Measurements from ENCODE around the gene KIF26A. TPM values are rescaled to one million over a fixed set of nuclear protein-coding genes. Genes with fewer than 3 reads are reported as not detected.

Gene KIF26A
- total RNA-seq, 1 experiment from 2014 or later: 3.1 TPM

DNA sequence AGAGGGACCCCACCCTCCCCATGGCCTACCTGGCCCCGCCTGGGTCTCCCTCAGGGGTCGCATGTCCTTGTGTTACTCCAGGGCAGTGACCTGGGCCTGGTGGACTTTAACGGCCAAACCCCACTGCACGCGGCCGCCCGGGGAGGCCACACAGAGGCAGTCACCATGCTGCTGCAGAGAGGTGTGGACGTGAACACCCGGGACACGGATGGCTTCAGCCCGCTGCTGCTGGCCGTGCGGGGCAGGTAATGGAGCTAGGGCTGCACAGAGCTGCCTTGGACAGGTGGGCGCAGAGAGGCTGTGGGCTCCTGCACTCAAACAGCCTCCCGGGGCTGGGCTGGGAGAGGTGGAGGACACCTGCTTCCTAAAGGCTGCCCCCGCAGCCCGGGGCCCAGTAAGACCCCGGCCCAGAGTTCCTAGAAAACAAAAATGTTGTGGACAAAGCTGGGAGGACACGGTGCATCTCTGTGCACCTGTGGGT, 31.2 kb upstream of the KIF26A start:
- H4K20me1 ChIP-seq (ENCODE audit: low read length): no peaks in the 10 kb centered on the region
- no peak overlapping the region for H3K27ac ChIP-seq (ENCODE audit: low read length)
- no peak overlapping the region for H3K9ac ChIP-seq (ENCODE audit: low read length)
- ChIA-PET POLR2A (ENCODE audit: unreplicated experiment) (no interaction called here), CTCF (no interaction called here)
- H3K36me3 ChIP-seq (ENCODE audit: low read depth, low read length): no peaks in the 10 kb centered on the region
- no peak overlapping the region for H3K4me3 ChIP-seq (ENCODE audit: low read length)
- no peak overlapping the region for H2AFZ ChIP-seq (ENCODE audit: low read length)
- no peak overlapping the region for H3K4me2 ChIP-seq (ENCODE audit: low read length)
- H3K4me1 ChIP-seq (ENCODE audit: insufficient read depth, low read length): peaks cover 8% of the 10 kb centered on the region; the same call in 1 of the 2 replicates
- no peaks in the 10 kb centered on the region for H3K9me2 ChIP-seq (replicated peaks; ENCODE audit: low read length)
- H3K9me3 ChIP-seq (ENCODE audit: low read length): no peaks in the 10 kb centered on the region
- no peak for DNase-seq
- no TSS peak for BruUV-seq (replicated peaks)
- no peak for ATAC-seq
- H3F3A ChIP-seq (ENCODE audit: low read length, unreplicated experiment): no peaks in the 10 kb centered on the region
- no peaks in the 10 kb centered on the region for H3K79me2 ChIP-seq (ENCODE audit: low read length)
- TF ChIP-seq, protein P1, sequence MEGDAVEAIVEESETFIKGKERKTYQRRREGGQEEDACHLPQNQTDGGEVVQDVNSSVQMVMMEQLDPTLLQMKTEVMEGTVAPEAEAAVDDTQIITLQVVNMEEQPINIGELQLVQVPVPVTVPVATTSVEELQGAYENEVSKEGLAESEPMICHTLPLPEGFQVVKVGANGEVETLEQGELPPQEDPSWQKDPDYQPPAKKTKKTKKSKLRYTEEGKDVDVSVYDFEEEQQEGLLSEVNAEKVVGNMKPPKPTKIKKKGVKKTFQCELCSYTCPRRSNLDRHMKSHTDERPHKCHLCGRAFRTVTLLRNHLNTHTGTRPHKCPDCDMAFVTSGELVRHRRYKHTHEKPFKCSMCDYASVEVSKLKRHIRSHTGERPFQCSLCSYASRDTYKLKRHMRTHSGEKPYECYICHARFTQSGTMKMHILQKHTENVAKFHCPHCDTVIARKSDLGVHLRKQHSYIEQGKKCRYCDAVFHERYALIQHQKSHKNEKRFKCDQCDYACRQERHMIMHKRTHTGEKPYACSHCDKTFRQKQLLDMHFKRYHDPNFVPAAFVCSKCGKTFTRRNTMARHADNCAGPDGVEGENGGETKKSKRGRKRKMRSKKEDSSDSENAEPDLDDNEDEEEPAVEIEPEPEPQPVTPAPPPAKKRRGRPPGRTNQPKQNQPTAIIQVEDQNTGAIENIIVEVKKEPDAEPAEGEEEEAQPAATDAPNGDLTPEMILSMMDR (conservative IDR thresholded peaks at IDR 0.05; ENCODE audit: low read depth, low read length): no peak
- TF ChIP-seq EZH2 (IDR thresholded peaks at IDR 0.05; ENCODE audit: low read length, unreplicated experiment): no peak
- no peak for TF ChIP-seq EZH2phosphoT487 (IDR thresholded peaks at IDR 0.05; ENCODE audit: borderline replicate concordance, low read length)
- intact Hi-C loops (cut with micrococcal nuclease): no loop called here
- H3K27me3 ChIP-seq (ENCODE audit: low read length): no peaks in the 10 kb centered on the region

DNA sequence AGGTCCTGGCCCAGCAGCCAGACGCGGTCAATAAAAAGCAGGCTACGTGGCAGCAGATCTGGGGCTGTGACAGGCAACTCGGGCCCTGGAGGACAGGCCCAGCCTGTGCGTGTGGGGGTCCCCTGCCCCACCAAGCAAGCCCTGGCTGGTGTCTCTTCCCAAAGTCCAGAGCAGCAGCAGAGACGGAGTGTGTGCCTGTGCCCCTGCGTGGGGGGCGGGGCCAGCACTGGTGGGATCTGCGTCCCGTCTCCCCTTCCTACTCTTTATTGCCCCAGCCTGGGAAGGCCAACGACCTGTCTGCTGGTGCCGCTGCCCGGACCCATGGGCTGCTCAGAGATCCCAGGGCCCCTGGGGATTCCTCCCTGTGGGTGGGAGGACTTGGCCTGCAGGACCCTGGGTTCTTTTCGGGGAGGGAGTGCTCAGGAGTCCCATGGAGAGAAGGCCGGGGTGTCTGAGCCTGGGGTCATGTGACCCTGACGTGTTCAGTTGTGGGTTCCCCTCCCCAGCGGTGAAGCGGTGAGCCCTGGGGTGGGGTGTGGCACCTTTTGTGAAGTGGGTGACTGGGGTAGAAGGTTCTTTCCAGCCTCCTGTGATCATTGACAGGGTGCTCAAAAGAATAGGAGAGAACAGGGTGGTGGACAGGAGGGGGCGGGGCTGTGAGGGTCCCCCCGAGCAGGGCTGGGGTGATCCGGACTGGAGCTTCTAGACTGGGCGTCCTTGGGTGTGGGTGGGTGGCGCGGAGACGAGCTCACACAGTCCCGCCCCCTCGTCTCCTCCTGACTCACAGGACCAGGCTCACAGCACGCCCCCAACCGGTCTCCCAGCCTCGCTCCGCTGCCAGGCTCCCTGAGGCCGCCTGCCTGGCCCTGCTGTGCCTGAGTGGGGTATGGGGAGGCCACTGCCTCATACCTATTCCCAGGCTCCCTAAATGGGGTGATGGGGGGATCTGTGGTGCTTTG, 30.5 kb upstream of the KIF26A start:
- no TSS peak for BruUV-seq (replicated peaks)
- peak; percentile 61 for ATAC-seq
- ChIA-PET POLR2A (ENCODE audit: unreplicated experiment) (no interaction called here), CTCF (no interaction called here)
- Histone ChIP-seq H3K4me1 (ENCODE audit: insufficient read depth, low read length) (peaks cover 8% of the 10 kb centered on the region; the same call in 1 of the 2 replicates), H3K4me3 (ENCODE audit: low read length) (peak overlapping the region; percentile 13; the same call in 1 of the 2 replicates), H3K36me3 (ENCODE audit: low read depth, low read length) (no peaks in the 10 kb centered on the region), H3K79me2 (ENCODE audit: low read length) (no peaks in the 10 kb centered on the region), H3K9me3 (ENCODE audit: low read length) (no peaks in the 10 kb centered on the region), H3K27ac (ENCODE audit: low read length) (no peak overlapping the region), H3F3A (ENCODE audit: low read length, unreplicated experiment) (no peaks in the 10 kb centered on the region), H2AFZ (ENCODE audit: low read length) (0 out of 2 replicates have a peak overlapping the region, but pooled peaks have one; percentile 32), H3K9me2 (replicated peaks; ENCODE audit: low read length) (no peaks in the 10 kb centered on the region), H3K27me3 (ENCODE audit: low read length) (no peaks in the 10 kb centered on the region), H3K9ac (ENCODE audit: low read length) (no peak overlapping the region), H4K20me1 (ENCODE audit: low read length) (no peaks in the 10 kb centered on the region), H3K4me2 (ENCODE audit: low read length) (peak overlapping the region; percentile 65)
- peak; percentile 57 for DNase-seq
- intact Hi-C loops (cut with micrococcal nuclease): no loop called here
- TF ChIP-seq EZH2phosphoT487 (IDR thresholded peaks at IDR 0.05; ENCODE audit: borderline replicate concordance, low read length) (no peak), EZH2 (IDR thresholded peaks at IDR 0.05; ENCODE audit: low read length, unreplicated experiment) (no peak)
- TF ChIP-seq, protein P1 (conservative IDR thresholded peaks at IDR 0.05; ENCODE audit: low read depth, low read length): peak; percentile 24; the same call in 1 of the 2 replicates
